H9 (cell line): Measurements from ENCODE around the gene PARP12. TPM values are rescaled to one million over a fixed set of nuclear protein-coding genes. Genes with fewer than 3 reads are reported as not detected.

Experiments
- DNase-seq: peaks from one replicate; pipeline ENCODE4 v3.0.0-alpha.2; 2017
- H2AFZ ChIP-seq: one replicate; pipeline ENCODE4 v1.6.1; 2013; ENCODE audit warnings: mild to moderate bottlenecking, low read length, control low read depth, moderate library complexity
- H2AK5ac ChIP-seq: 2 replicates; pipeline ENCODE4 v1.6.1; 2013; ENCODE audit warnings: low read length, control low read depth, mixed read lengths; ENCODE audit not compliant: insufficient read length
- H2BK120ac ChIP-seq: one replicate; pipeline ENCODE4 v1.6.1; 2013; ENCODE audit warnings: low read depth, mild to moderate bottlenecking, low read length, control low read depth, inconsistent platforms; ENCODE audit not compliant: poor library complexity, severe bottlenecking
- H2BK12ac ChIP-seq: 2 replicates; pipeline ENCODE4 v1.6.1; 2013; ENCODE audit warnings: low read length, control low read depth, mixed read lengths, low read depth; ENCODE audit not compliant: insufficient read length
- H2BK15ac ChIP-seq: 2 replicates; pipeline ENCODE4 v1.6.1; 2013; ENCODE audit warnings: low read depth, low read length, control low read depth
- H2BK20ac ChIP-seq: one replicate; pipeline ENCODE4 v1.6.1; 2013; ENCODE audit warnings: low read depth, mild to moderate bottlenecking, low read length, control low read depth, inconsistent platforms; ENCODE audit not compliant: poor library complexity, severe bottlenecking
- H2BK5ac ChIP-seq: 2 replicates; pipeline ENCODE4 v1.6.1; 2013; ENCODE audit warnings: low read length, control low read depth, mixed read lengths; ENCODE audit not compliant: insufficient read length
- H3K14ac ChIP-seq: 2 replicates; pipeline ENCODE4 v1.6.1; 2013; ENCODE audit warnings: low read length, control low read depth; ENCODE audit not compliant: insufficient read depth
- H3K18ac ChIP-seq: 2 replicates; pipeline ENCODE4 v1.6.1; 2013; ENCODE audit warnings: low read depth, mild to moderate bottlenecking, mixed read lengths, low read length, control low read depth; ENCODE audit not compliant: insufficient read length
- H3K23ac ChIP-seq: 2 replicates; pipeline ENCODE4 v1.6.1; 2013; ENCODE audit warnings: low read length, control low read depth, mixed read lengths, low read depth; ENCODE audit not compliant: insufficient read length
- H3K23me2 ChIP-seq: 2 replicates; pipeline ENCODE4 v1.6.1; 2013; ENCODE audit warnings: low read depth, mild to moderate bottlenecking, mixed read lengths, low read length, control low read depth; ENCODE audit not compliant: insufficient read length, poor library complexity, severe bottlenecking
- H3K27ac ChIP-seq: 2 replicates; pipeline ENCODE4 v1.5.1; 2013; ENCODE audit warnings: low read length, control low read depth, mixed read lengths, low read depth; ENCODE audit not compliant: insufficient read length
- H3K27me3 ChIP-seq: 2 replicates; pipeline ENCODE4 v1.6.1; 2013; ENCODE audit warnings: low read length, control low read depth, inconsistent platforms; ENCODE audit not compliant: insufficient read depth
- H3K4ac ChIP-seq: 2 replicates; pipeline ENCODE4 v1.6.1; 2013; ENCODE audit warnings: low read depth, mild to moderate bottlenecking, control low read depth, inconsistent platforms, low read length, moderate library complexity
- H3K4me1 ChIP-seq: 2 replicates; pipeline ENCODE4 v1.6.1; 2013; ENCODE audit warnings: low read length, control low read depth, inconsistent platforms; ENCODE audit not compliant: insufficient read depth
- H3K4me2 ChIP-seq: 2 replicates; pipeline ENCODE4 v1.6.1; 2013; ENCODE audit warnings: low read length, control low read depth, mixed read lengths; ENCODE audit not compliant: insufficient read length, insufficient read depth
- H3K56ac ChIP-seq: 2 replicates; pipeline ENCODE4 v1.6.1; 2013; ENCODE audit warnings: low read depth, mild to moderate bottlenecking, mixed read lengths, low read length, control low read depth; ENCODE audit not compliant: insufficient read length
- H3K79me1 ChIP-seq: 2 replicates; pipeline ENCODE4 v1.6.1; 2013; ENCODE audit warnings: low read depth, mild to moderate bottlenecking, moderate library complexity, low read length, control low read depth, inconsistent platforms; ENCODE audit not compliant: insufficient read depth, poor library complexity, severe bottlenecking
- H3K79me2 ChIP-seq: 2 replicates; pipeline ENCODE4 v1.6.1; 2013; ENCODE audit warnings: low read length, control low read depth, inconsistent platforms; ENCODE audit not compliant: insufficient read depth
- H3K9ac ChIP-seq: 2 replicates; pipeline ENCODE4 v1.6.1; 2013; ENCODE audit warnings: low read length, control low read depth, mixed read lengths; ENCODE audit not compliant: insufficient read length; ENCODE audit errors: extremely low read depth
- H3K9me3 ChIP-seq: one replicate; pipeline ENCODE4 v1.6.1; 2013; ENCODE audit warnings: low read depth, low read length, inconsistent platforms; ENCODE audit not compliant: control insufficient read depth
- H3T11ph ChIP-seq: one replicate; pipeline ENCODE4 v1.6.1; 2013; ENCODE audit warnings: mild to moderate bottlenecking, low read length, control low read depth, inconsistent platforms
- H4K20me1 ChIP-seq: one replicate; pipeline ENCODE4 v1.6.1; 2013; ENCODE audit not compliant: control insufficient read depth, insufficient read length, insufficient read depth
- H4K5ac ChIP-seq: 2 replicates; pipeline ENCODE4 v1.6.1; 2013; ENCODE audit warnings: low read depth, mild to moderate bottlenecking, mixed read lengths, low read length, control low read depth; ENCODE audit not compliant: insufficient read length
- H4K8ac ChIP-seq: replicated peaks from 2 replicates; pipeline ENCODE4 v1.6.1; 2013; ENCODE audit warnings: low read length, control low read depth, mixed read lengths, low read depth; ENCODE audit not compliant: insufficient read length
- H4K91ac ChIP-seq: 2 replicates; pipeline ENCODE4 v1.6.1; 2013; ENCODE audit warnings: low read depth, mild to moderate bottlenecking, moderate library complexity, mixed read lengths, low read length, control low read depth; ENCODE audit not compliant: insufficient read length
- H3K27ac Mint-ChIP-seq, 3 experiments: 2 replicates in 2 of 3; 3 replicates in 1 of 3; pipeline ENCODE4 v1.8.0; 2020 to 2021; ENCODE audit warnings: mixed read lengths in 3 of 3, mild to moderate bottlenecking in 1 of 3, moderate library complexity in 1 of 3
- H3K27me3 Mint-ChIP-seq: 2 replicates; pipeline ENCODE4 v1.8.0; 2021; ENCODE audit warnings: low read depth, mild to moderate bottlenecking, moderate library complexity, mixed read lengths
- H3K36me3 Mint-ChIP-seq, 3 experiments: 2 replicates in 2 of 3; 3 replicates in 1 of 3; pipeline ENCODE4 v1.8.0; 2020 to 2021; ENCODE audit warnings: low read depth in 3 of 3, mixed read lengths in 3 of 3; ENCODE audit not compliant: insufficient read depth in 1 of 3
- H3K4me1 Mint-ChIP-seq, 2 experiments: 2 replicates each; pipeline ENCODE4 v1.8.0; 2020; ENCODE audit warnings: mixed read lengths in 2 of 2
- H3K4me3 Mint-ChIP-seq, 2 experiments: 2 replicates in 1 of 2; 3 replicates in 1 of 2; pipeline ENCODE4 v1.8.0; 2020 to 2021; ENCODE audit warnings: mild to moderate bottlenecking in 2 of 2, mixed read lengths in 2 of 2, moderate library complexity in 1 of 2
- H3K9me3 Mint-ChIP-seq, 2 experiments: 2 replicates in 1 of 2; 3 replicates in 1 of 2; pipeline ENCODE4 v1.8.0; 2020; ENCODE audit warnings: mild to moderate bottlenecking in 2 of 2, mixed read lengths in 2 of 2, moderate library complexity in 1 of 2
- CTCF ChIP-seq: fragments of 200-600 bp; sonication (generic); conservative IDR thresholded peaks from 3 replicates; pipeline ENCODE4 v1.8.0; 2021; ENCODE audit warnings: antibody characterized with exemption, mild to moderate bottlenecking
- WGBS: extraction: QIAGEN DNeasy Blood & Tissue Kit; methylation state at CpG from one replicate; pipeline ENCODE4 v1.1.7; 2013; ENCODE audit warnings: missing lambda C conversion rate, low lambda C conversion rate, mixed read lengths; ENCODE audit not compliant: insufficient read length; ENCODE audit errors: extremely low coverage; 5-methylcytosine and 5-hydroxymethylcytosine counted together
- total RNA-seq: library from RNA; stranded (reverse); gene quantifications from 2 replicates; pipeline ENCODE4 v1.2.1, GENCODE V29; 2021

PARP12 gene
- total RNA-seq, 1 experiment from 2014 or later = 11.8 TPM

GRCh38 chr7:140025814-140026433 is 36.8 kb downstream of the PARP12 start:
- H2BK12ac ChIP-seq = no peak overlapping the region
- no peak overlapping the region for H3K9ac ChIP-seq
- WGBS = no CpG with 5 or more reads among the region's 12 CpGs
- H2BK15ac ChIP-seq = no peak overlapping the region
- Mint-ChIP-seq H3K27ac (no peak overlapping the region), H3K27me3 (no peaks in the 10 kb centered on the region), H3K36me3 (peaks cover 0 to 4% (median 0%) of the 10 kb centered on the region in 3 experiments; a peak in 1 of 7 replicates), H3K9me3 (no peaks in the 10 kb centered on the region), H3K4me1 (no peaks in the 10 kb centered on the region), H3K4me3 (no peak overlapping the region)
- no peak for TF ChIP-seq CTCF
- no peak overlapping the region for H3K18ac ChIP-seq
- no peak overlapping the region for H2BK20ac ChIP-seq
- no peaks in the 10 kb centered on the region for H3K79me1 ChIP-seq
- H2AFZ ChIP-seq = no peak overlapping the region
- no peak overlapping the region for H4K8ac ChIP-seq
- no peak overlapping the region for H3T11ph ChIP-seq
- no peak overlapping the region for H3K4ac ChIP-seq
- H3K23me2 ChIP-seq = no peaks in the 10 kb centered on the region
- H3K9me3 ChIP-seq = no peaks in the 10 kb centered on the region
- no peak overlapping the region for H4K5ac ChIP-seq
- no peaks in the 10 kb centered on the region for H3K4me1 ChIP-seq
- H3K27me3 ChIP-seq = no peaks in the 10 kb centered on the region
- no peaks in the 10 kb centered on the region for H4K20me1 ChIP-seq
- no peak overlapping the region for H3K23ac ChIP-seq
- H2BK5ac ChIP-seq = no peak overlapping the region
- H3K79me2 ChIP-seq = no peaks in the 10 kb centered on the region
- no peak overlapping the region for H3K27ac ChIP-seq
- no peak for DNase-seq
- no peak overlapping the region for H4K91ac ChIP-seq
- no peak overlapping the region for H3K56ac ChIP-seq
- no peak overlapping the region for H3K4me2 ChIP-seq
- H2BK120ac ChIP-seq = no peak overlapping the region
- no peak overlapping the region; the same call in 1 of the 2 replicates for H3K14ac ChIP-seq
- no peak overlapping the region for H2AK5ac ChIP-seq
